Stimulated activated effector memory CD8-positive, alpha-beta T cell treated with anti-CD3 and anti-CD28 coated beads, Interleukin-12 subunit alpha, Interleukin-12 subunit beta, amount 100 ng/mL, for 72 hours (primary cell): ENCODE measurements around the gene ELOVL6.
A peak's percentile ranks its signal among the peaks of the same experiment; 100 is the strongest.
"Not testable (repeated sequence)": the region's sequence is repeated elsewhere in the genome, so short reads cannot be mapped to it uniquely, and the experiment has no call there.

Experiments
- ATAC-seq: fragments of 150-1000 bp; cut with Tn5 transposase; 2 replicates; pipeline ENCODE4 v1.10.0; 2021
- DNase-seq, 2 donors: peaks; one replicate each; pipeline ENCODE4 v3.0.0; 2021 to 2022; ENCODE audit warnings: low spot score in 2 of 2
- H3K27ac Mint-ChIP-seq: one replicate; pipeline ENCODE4 v1.8.0; 2022; ENCODE audit warnings: mild to moderate bottlenecking, mixed read lengths
- H3K36me3 Mint-ChIP-seq: one replicate; pipeline ENCODE4 v1.8.0; 2022; ENCODE audit warnings: mild to moderate bottlenecking, mixed read lengths
- H3K4me1 Mint-ChIP-seq: one replicate; pipeline ENCODE4 v1.8.0; 2022; ENCODE audit warnings: mixed read lengths
- H3K4me3 Mint-ChIP-seq: one replicate; pipeline ENCODE4 v1.8.0; 2022; ENCODE audit warnings: mild to moderate bottlenecking, mixed read lengths
- H3K9me3 Mint-ChIP-seq: one replicate; pipeline ENCODE4 v1.8.0; 2022; ENCODE audit warnings: mixed read lengths

Gene ELOVL6

DNA sequence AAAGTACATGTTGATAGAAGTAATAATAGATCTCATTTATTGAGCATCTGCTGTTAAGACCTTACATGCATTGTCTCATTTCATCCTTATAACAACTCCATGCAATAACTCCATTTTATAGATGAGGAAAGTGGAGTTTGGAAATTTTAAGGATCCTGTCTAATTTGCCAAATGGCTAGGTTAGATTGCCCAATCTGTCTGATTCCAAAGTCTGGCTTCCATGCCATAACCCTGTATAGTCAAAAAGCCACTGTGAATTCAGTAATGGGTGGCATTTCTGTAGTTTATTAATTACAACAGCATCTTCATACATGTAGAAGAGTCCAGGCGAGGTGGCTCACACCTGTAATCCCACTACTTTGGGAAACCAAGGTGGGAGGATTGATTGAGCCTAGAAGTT, 8.8 kb upstream of the ELOVL6 start:
- no peak overlapping the region for H3K4me3 Mint-ChIP-seq
- DNase-seq = no peak
- no peaks in the 10 kb centered on the region for H3K9me3 Mint-ChIP-seq
- ATAC-seq = no peak
- H3K4me1 Mint-ChIP-seq = no peaks in the 10 kb centered on the region
- H3K27ac Mint-ChIP-seq = no peak overlapping the region
- H3K36me3 Mint-ChIP-seq = no peaks in the 10 kb centered on the region

DNA sequence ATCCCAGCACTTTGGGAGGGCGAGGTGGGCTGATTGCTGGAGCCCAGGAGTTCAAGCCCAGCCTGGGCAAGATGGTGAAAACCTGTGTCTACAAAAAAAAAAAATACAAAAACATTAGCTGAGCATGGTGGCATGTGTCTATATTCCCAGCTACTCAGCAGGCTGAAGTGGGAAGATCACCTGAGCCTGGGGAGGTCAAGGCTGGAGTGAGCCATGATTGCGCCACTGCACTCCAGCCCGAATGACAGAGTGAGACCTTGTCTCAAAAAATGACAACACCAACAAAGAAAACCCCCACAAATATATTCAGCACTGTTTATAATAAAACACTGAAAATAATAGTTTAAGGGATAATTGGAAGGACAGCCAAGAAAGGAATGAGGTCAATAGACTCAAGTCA, 3.6 kb upstream of the ELOVL6 start:
- Mint-ChIP-seq H3K9me3 (no peaks in the 10 kb centered on the region), H3K27ac (peak overlapping the region; percentile 84), H3K36me3 (peaks cover 16% of the 10 kb centered on the region), H3K4me1 (peaks cover 21% of the 10 kb centered on the region), H3K4me3 (no peak overlapping the region)
- DNase-seq (no peak), ATAC-seq (no peak)

DNA sequence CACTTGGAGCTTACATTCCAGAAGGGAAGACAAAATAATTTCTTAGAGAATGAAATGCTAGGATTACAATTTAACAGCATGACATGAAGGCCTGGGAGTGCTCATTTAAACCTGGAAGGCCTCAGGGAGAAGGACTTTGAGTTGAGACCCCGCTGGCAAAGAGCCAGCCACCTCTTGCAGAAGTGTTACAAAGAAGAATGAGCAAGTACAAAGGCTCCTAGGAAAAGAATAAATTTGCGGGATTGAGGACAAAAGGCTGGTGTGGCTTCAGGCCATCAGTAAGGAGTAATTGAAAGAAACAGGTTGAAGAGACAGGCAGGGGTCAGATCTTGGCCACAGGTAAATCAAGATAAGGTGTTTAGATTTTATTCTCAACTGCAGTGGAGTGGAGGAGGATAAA, 3.1 kb upstream of the ELOVL6 start:
- no peak for ATAC-seq
- H3K27ac Mint-ChIP-seq = no peak overlapping the region
- H3K4me1 Mint-ChIP-seq = peaks cover 21% of the 10 kb centered on the region

DNA sequence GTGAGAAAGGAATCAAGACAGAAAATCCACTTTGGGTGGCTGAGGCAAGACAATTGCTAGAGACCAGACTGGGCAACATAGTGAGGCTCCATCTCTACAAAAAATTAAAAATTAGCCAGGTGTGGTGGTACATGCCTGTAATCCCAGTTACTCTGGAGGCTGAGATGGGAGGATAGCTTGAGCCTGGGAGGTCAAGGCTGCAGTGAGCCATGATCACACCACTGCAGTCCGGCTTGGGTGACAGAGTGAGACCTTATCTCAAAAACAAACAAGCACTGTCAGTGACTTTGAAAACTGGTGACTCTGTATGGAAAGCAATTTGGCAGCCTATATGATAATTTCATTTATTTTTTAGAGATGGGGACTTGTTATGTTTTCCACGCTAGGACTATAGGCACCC, 2.3 kb upstream of the ELOVL6 start:
- ATAC-seq (no peak), DNase-seq (no peak)
- H3K9me3 Mint-ChIP-seq = no peaks in the 10 kb centered on the region
- H3K4me1 Mint-ChIP-seq = peaks cover 26% of the 10 kb centered on the region
- no peak overlapping the region for H3K27ac Mint-ChIP-seq
- H3K4me3 Mint-ChIP-seq = no peak overlapping the region
- peaks cover 22% of the 10 kb centered on the region for H3K36me3 Mint-ChIP-seq

More for the DNA sequence above, 3.1 kb upstream of the ELOVL6 start:
- DNase-seq = no peak
- no peak overlapping the region for H3K4me3 Mint-ChIP-seq
- peaks cover 16% of the 10 kb centered on the region for H3K36me3 Mint-ChIP-seq
- H3K9me3 Mint-ChIP-seq = no peaks in the 10 kb centered on the region

DNA sequence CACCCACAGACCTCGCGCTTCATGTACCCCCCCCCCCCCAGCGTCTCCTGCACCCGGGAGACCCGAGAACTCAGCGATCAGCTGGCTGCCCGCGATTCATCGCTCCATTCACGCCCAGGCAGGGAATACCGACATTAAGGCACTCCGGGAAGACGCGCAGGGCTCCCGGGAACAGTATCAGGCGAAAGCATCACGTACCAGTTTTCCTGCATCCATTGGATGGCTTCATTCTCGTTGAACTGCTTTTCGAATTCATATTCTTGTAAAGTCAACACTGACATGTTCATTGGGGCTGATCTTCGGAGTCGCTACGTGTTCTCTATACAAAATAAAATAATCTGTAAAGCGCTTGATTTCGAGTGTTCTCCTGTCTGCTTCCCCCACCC, 373 bp downstream of the ELOVL6 start:
- peaks cover 23% of the 10 kb centered on the region for H3K36me3 Mint-ChIP-seq
- ATAC-seq (no peak), DNase-seq (no peak)
- H3K4me1 Mint-ChIP-seq = peaks cover 33% of the 10 kb centered on the region
- H3K4me3 Mint-ChIP-seq = peak overlapping the region; percentile 88
- H3K27ac Mint-ChIP-seq = peak overlapping the region; percentile 96
- no peaks in the 10 kb centered on the region for H3K9me3 Mint-ChIP-seq

DNA sequence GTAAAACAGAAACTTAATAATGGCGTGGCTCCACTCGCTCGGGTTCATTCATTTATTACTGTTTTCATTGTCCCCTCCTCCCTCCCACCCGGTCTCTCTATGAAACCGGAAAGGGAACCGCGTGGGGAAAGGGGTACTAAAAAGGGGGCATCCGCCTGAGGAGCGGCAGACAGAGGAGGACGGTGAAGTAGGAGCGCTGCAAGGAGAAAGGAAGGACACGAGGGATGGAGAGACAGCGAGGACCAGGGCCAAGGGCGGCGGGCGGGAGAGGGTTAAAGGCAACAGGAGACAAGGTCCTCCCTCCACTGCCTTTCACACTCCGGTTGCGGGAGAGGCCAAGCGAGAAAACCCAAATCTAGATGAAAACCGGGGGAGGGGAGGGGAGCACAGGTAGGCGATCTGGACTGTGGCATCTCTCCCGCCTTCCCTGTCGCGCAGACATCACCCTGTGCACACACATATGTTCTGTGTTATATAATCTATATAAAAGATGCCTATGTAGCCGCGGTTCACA, 829 bp downstream of the ELOVL6 start:
- Mint-ChIP-seq H3K4me3 (peak overlapping the region; percentile 88), H3K27ac (peak overlapping the region; percentile 96), H3K4me1 (peaks cover 36% of the 10 kb centered on the region), H3K9me3 (no peaks in the 10 kb centered on the region), H3K36me3 (peaks cover 27% of the 10 kb centered on the region)
- peak; percentile 30 to 82 for DNase-seq
- peak; percentile 47 for ATAC-seq

DNA sequence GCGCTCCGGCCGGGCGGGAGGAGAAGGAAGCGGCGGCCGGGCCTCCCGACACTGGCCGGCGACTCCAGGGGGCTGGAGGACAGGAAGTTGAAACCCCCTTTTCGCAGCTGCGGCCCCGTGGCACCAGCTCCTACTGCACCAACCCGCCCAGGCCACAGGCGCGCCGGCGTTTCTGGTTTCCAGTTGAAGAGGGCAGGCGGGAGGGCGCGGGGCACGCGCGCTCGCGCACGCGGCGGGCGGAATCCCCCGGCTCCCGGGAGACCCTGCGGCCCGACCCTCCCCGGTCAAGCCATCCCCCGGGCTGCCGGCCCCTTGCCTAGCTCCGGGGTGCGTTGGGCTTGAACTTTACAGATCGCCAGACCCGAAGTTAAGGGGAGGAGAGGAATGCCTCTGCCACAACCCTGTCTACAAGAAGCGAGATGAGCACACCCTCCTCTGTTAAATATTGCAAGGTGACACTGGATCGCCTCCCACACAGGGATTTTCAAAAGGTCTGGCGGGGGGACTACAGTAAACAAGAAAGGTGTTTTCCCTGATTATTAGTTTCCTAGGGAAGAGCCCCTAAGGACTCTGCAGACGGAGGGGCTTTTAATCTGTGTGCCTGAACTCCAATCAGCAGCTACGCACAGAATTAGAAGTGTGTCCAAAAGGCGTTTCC, 1.4 kb downstream of the ELOVL6 start:
- Mint-ChIP-seq H3K27ac (peak overlapping the region; percentile 96), H3K4me1 (peaks cover 36% of the 10 kb centered on the region), H3K9me3 (no peaks in the 10 kb centered on the region), H3K4me3 (peak overlapping the region; percentile 88), H3K36me3 (peaks cover 33% of the 10 kb centered on the region)
- DNase-seq (peak in 1 of 2 donors; percentile 80), ATAC-seq (peak; percentile 50)

DNA sequence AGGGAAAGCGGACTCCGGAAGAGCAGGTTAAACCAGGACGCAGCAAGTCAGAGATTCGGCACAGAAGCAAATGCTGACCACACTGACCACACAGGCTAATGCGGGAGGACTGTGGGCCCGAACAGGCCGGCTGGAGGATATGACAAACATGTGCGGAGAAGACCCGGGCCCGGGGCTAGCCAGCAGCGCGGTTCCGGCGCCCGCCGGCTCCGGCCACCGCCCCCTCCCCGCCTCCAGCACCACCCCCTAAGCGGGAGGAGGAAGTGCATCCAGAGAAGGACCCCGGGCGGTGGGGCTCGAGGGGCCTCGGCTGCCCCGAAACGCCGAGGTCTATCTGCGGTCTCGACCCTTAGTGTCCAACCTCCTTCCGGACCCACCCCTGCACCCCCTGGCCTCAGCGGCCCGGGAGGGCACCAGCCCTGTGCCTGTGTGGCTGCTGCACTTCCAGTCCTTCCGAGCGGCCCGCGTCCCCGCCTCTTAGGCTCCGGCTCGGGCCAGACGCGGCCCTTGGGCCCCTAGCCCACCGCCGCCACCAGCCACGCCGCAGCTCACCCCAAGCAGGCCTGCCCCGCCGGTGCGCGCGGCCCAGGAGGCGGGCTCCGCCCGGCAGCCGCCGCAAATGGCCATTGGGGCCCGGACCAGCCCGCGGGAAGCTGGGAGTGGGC, 2.1 kb downstream of the ELOVL6 start:
- H3K4me1 Mint-ChIP-seq = peaks cover 36% of the 10 kb centered on the region
- H3K9me3 Mint-ChIP-seq = no peaks in the 10 kb centered on the region
- peak overlapping the region; percentile 96 for H3K27ac Mint-ChIP-seq
- DNase-seq (peak; percentile 46 to 81), ATAC-seq (peak; percentile 46)
- peaks cover 39% of the 10 kb centered on the region for H3K36me3 Mint-ChIP-seq
- H3K4me3 Mint-ChIP-seq = peak overlapping the region; percentile 88

DNA sequence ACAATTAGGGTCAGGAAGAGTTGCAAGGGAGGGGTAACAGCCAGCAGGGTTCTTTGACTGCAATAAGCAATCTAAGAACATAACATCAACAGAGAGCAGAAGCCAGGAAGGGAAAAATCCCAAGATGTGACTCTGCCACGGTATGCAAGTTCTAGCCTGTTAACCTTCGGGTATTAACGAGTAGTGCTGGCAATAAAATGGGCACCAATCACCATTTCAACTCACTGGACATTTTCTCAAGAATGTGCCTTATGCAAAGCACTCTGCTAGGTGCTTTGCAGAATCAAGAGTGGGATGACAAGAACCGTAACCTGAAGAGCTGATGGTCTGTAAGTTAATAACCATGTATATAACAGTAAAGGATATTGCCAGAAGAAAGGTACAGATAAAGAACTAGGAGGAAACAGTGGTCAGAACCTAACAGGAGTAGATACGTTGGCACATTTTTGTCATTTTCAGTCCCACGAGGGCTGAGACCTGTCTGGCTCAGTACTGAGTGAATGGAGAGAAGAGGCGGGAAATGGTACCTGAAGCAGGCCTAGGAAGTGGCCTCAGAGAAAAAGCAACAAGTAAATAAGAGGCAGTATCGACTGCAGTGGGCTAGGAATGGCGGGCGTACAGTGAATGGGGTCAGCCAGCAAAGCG, 2.7 kb downstream of the ELOVL6 start:
- H3K4me1 Mint-ChIP-seq = peaks cover 36% of the 10 kb centered on the region
- peak overlapping the region; percentile 96 for H3K27ac Mint-ChIP-seq
- no peak for DNase-seq
- peak; percentile 2 for ATAC-seq
- peak overlapping the region; percentile 88 for H3K4me3 Mint-ChIP-seq
- H3K36me3 Mint-ChIP-seq = peaks cover 46% of the 10 kb centered on the region
- H3K9me3 Mint-ChIP-seq = no peaks in the 10 kb centered on the region

DNA sequence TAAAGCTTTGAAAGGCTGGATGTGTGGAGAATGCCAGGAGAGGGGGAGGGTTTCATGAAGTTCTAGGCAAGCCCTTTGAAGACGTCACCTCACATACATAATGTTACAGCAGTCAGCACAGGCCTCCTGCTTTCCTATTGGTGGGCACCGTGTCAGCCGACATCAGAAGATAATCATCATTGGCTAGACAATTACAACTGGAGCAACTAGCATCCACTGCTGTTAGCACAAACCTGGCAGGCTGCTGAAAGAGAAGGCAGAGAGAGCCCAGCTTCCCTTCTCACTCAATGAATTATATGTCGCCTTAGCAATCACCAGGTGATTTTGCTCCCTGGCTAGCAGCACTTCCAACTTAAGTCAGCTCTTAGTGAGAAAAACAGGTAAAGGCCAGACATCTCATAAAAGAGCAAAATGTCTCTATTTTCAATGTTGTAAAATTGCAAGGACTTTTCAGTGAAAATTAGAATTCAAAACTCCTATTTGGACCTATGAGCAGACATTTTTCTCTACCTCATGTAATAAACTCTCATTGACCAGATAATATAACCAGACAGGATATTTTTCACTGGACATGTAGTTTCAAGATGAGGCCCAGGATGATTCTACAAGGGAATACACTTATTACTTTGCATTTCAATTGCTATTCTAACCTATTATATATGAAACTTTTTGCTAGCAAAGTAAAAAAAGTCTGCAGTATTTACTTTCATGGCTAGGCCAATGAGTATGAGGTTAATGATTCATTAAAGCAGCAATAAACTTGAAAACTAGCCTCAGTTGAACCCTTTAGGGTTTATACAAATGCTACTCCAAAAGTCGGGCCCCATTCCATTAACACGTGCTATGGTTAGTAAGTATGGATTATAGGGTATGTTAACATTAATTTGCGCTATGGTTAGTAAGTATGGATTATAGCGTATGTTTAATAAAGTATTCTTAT, 4.3 kb downstream of the ELOVL6 start:
- peak; percentile 88 for ATAC-seq
- peak overlapping the region; percentile 75 for H3K27ac Mint-ChIP-seq

DNA sequence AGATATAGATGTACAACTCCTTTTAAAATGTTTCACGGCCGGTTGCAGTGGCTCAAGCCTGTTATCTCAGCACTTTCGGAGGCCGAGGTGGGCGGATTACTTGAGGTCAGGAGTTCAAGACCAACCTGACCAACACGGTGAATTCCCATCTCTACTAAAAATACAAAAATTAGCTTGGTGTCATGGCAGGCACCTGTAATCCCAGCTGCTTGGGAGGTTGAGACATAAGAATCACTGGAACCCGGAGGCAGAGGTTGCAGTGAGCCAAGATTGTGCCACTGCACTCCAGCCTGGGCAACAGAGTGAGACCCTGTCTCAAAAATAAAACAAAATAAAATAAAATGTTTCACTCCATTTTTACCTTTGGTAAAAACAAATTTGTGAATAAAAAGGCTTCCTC, 5.1 kb downstream of the ELOVL6 start:
- not testable (repeated sequence) for DNase-seq, H3K9me3 Mint-ChIP-seq, ATAC-seq
- peak overlapping the region; percentile 88 for H3K4me3 Mint-ChIP-seq
- H3K36me3 Mint-ChIP-seq = peaks cover 62% of the 10 kb centered on the region
- H3K4me1 Mint-ChIP-seq = peaks cover 26% of the 10 kb centered on the region
- peak overlapping the region; percentile 75 for H3K27ac Mint-ChIP-seq

More for the DNA sequence above, 4.3 kb downstream of the ELOVL6 start:
- Mint-ChIP-seq H3K36me3 (peaks cover 58% of the 10 kb centered on the region), H3K4me1 (peaks cover 34% of the 10 kb centered on the region), H3K4me3 (peak overlapping the region; percentile 88), H3K9me3 (no peaks in the 10 kb centered on the region)
- DNase-seq = peak; percentile 38 to 75

DNA sequence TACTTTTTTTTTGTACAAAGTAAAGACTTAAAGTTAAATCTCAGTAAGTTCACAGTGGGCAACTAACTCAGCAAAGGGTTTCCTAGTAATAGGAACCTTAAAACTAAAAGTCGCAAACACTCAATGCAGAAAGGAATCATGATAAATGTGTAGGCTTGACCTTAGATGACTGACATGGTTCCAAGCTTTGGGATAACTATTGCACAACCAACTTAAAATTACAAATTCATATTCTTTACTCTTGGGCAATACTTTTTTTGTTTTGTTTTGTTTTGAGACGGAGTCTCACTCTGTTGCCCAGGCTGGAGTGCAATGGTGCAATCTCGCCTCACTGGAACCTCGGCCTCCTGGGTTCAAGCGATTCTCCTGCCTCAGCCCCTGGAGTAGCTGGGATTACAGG, 8.2 kb downstream of the ELOVL6 start:
- ATAC-seq (no peak), DNase-seq (no peak)
- no peak overlapping the region for H3K4me3 Mint-ChIP-seq
- no peaks in the 10 kb centered on the region for H3K9me3 Mint-ChIP-seq
- H3K36me3 Mint-ChIP-seq = peaks cover 66% of the 10 kb centered on the region
- no peak overlapping the region for H3K27ac Mint-ChIP-seq
- peaks cover 7% of the 10 kb centered on the region for H3K4me1 Mint-ChIP-seq

DNA sequence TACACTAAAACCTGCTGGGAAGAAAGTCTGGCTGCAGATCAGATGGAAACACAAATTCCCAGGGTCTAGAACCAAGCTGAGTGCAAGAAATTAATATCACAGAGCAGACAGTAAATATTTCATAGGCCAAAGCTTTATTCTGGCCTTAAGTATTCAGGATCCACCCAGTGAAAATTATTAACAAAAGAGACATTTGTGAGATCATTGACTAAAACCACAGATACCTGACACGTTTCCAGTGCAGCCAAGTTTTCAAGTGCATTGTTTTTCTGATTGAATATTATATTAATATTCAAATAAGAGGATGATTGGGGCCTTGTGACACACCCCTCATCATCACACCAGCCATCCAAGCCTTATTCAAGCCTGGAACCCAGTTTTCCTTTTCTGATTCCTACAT, 10.3 kb downstream of the ELOVL6 start:
- Mint-ChIP-seq H3K4me1 (peaks cover 17% of the 10 kb centered on the region), H3K36me3 (peaks cover 78% of the 10 kb centered on the region), H3K4me3 (no peak overlapping the region), H3K27ac (no peak overlapping the region), H3K9me3 (no peaks in the 10 kb centered on the region)
- DNase-seq (no peak), ATAC-seq (no peak)

DNA sequence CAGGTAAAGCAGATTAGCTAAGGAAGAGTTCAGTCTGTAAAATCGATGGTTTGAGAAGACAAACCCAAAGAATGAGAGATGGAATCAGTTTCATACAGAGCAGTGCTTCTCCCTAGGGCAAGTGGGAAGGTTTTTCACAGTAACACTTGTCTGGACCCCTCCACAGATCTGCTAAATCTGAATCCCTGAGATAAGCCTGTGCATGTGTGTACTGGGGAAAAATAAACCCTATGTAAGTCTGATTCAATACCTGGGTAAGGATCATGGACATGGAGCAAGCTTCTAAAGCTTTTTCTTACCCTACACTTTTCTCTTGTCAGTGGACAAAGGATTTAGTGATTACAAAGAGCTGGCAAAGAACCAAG, 13.6 kb downstream of the ELOVL6 start:
- peaks cover 52% of the 10 kb centered on the region for H3K36me3 Mint-ChIP-seq
- H3K4me1 Mint-ChIP-seq = peaks cover 14% of the 10 kb centered on the region
- no peak overlapping the region for H3K4me3 Mint-ChIP-seq
- ATAC-seq (no peak), DNase-seq (no peak)
- no peaks in the 10 kb centered on the region for H3K9me3 Mint-ChIP-seq
- peak overlapping the region; percentile 2 for H3K27ac Mint-ChIP-seq
